Esophagus muscularis mucosa (tissue), 3 donors: Measurements from ENCODE around the gene SAMD14.

Experiments
- CTCF ChIP-seq, 3 experiments: fragments of 200-600 bp in 2 of 3; fragments of 450-650 bp in 1 of 3; sonication (generic) in 2 of 3; IDR thresholded peaks; one replicate each; pipeline ENCODE4 v1.5.1; 2017 to 2019; ENCODE audit warnings: antibody characterized with exemption in 3 of 3, mild to moderate bottlenecking in 2 of 3, moderate library complexity in 1 of 3
- POLR2AphosphoS5 ChIP-seq, 2 donors: sonication (generic); formaldehyde crosslinking; IDR thresholded peaks; one replicate each; pipeline ENCODE4 v1.6.1; 2017; ENCODE audit warnings: antibody characterized with exemption in 2 of 2

- TF ChIP-seq POLR2AphosphoS5 (IDR thresholded peaks at IDR 0.05): peak; percentile 37 to 85
- peak in 1 of 3 experiments; percentile 31 for TF ChIP-seq CTCF (IDR thresholded peaks at IDR 0.05)
Measured at GRCh38 chr17:50165867-50166517, 36.0 kb upstream of the SAMD14 start, which contains the start of gene SGCA.
